GM12891 (cell line): ENCODE data around the gene CSPG4.
"Not testable (repeated sequence)": the region's sequence is repeated elsewhere in the genome, so short reads cannot be mapped to it uniquely, and the experiment has no call there.

Experiments
- PAX5 ChIP-seq: IDR thresholded peaks from 2 replicates; pipeline ENCODE4 v1.6.1; 2011; ENCODE audit warnings: low read length, moderate library complexity, mild to moderate bottlenecking; ENCODE audit not compliant: insufficient read depth, severe bottlenecking
- POLR2A ChIP-seq: IDR thresholded peaks from 2 replicates; pipeline ENCODE4 v1.6.1; 2011; ENCODE audit warnings: low read depth, low read length, control low read depth
- POLR2AphosphoS5 ChIP-seq: IDR thresholded peaks from 2 replicates; pipeline ENCODE4 v1.6.1; 2011; ENCODE audit warnings: low read depth, low read length, control low read depth
- SPI1 ChIP-seq: IDR thresholded peaks from 2 replicates; pipeline ENCODE4 v1.6.1; 2011; ENCODE audit warnings: low read depth, low read length, control low read depth
- TAF1 ChIP-seq: IDR thresholded peaks from 2 replicates; pipeline ENCODE4 v1.6.1; 2011; ENCODE audit warnings: low read depth, low read length, control low read depth

- TF ChIP-seq SPI1, POLR2A, POLR2AphosphoS5, PAX5, TAF1: not testable (repeated sequence)
These were observed 19.6 kb downstream of the CSPG4 start for GRCh38 chr15:75693028-75693427.
